Panc1 (cell line): ENCODE results near the gene MAGI2.

Experiments
- POLR2AphosphoS5 ChIP-seq: IDR thresholded peaks from 2 replicates; pipeline ENCODE4 v1.6.1; 2012; ENCODE audit warnings: mild to moderate bottlenecking, low read depth, low read length, moderate library complexity
- SIN3A ChIP-seq: IDR thresholded peaks from 2 replicates; pipeline ENCODE4 v1.6.1; 2012; ENCODE audit warnings: low read depth, mild to moderate bottlenecking, low read length, moderate library complexity, borderline replicate concordance; ENCODE audit not compliant: insufficient read depth
- TCF7L2 ChIP-seq: IDR thresholded peaks from 2 replicates; pipeline ENCODE4 v1.6.1; 2011; ENCODE audit warnings: mild to moderate bottlenecking, low read depth, low read length, inconsistent platforms
- TF ChIP-seq, protein P1 (sequence below): fragments of 450-650 bp; IDR thresholded peaks from 2 replicates; pipeline ENCODE4 v1.5.1; 2017; ENCODE audit warnings: mild to moderate bottlenecking
- TF ChIP-seq, protein P2 (sequence below), 2 experiments: IDR thresholded peaks; 2 replicates each; pipeline ENCODE4 v1.6.1; 2011 to 2012; ENCODE audit warnings: low read depth in 2 of 2, control low read depth in 1 of 2, low read length in 1 of 2, mild to moderate bottlenecking in 1 of 2, moderate library complexity in 1 of 2; ENCODE audit not compliant: insufficient read depth in 1 of 2

DNA sequence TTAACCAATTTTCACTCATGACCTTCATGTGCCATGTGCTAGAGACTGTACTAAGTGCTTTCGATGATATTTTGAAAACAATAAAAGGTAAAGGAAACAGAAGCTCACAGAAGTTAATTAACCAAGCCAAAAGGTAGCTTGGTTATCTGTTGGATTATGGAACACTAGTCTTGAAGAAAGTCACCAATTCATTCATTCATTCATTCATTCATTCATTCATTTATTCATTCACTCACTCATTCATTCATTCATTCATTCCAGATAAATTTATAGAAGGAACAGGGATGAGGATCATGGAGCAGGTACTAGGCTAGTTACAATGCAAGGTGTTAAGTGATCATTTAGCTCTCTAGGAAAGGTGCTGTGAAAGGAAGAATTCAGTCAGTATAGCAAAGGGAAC lies 322.8 kb downstream of the MAGI2 start:
- TF ChIP-seq, protein P1, sequence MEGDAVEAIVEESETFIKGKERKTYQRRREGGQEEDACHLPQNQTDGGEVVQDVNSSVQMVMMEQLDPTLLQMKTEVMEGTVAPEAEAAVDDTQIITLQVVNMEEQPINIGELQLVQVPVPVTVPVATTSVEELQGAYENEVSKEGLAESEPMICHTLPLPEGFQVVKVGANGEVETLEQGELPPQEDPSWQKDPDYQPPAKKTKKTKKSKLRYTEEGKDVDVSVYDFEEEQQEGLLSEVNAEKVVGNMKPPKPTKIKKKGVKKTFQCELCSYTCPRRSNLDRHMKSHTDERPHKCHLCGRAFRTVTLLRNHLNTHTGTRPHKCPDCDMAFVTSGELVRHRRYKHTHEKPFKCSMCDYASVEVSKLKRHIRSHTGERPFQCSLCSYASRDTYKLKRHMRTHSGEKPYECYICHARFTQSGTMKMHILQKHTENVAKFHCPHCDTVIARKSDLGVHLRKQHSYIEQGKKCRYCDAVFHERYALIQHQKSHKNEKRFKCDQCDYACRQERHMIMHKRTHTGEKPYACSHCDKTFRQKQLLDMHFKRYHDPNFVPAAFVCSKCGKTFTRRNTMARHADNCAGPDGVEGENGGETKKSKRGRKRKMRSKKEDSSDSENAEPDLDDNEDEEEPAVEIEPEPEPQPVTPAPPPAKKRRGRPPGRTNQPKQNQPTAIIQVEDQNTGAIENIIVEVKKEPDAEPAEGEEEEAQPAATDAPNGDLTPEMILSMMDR, result no peak
- TF ChIP-seq POLR2AphosphoS5 (no peak), SIN3A (no peak), TCF7L2 (no peak)
- TF ChIP-seq, protein P2, sequence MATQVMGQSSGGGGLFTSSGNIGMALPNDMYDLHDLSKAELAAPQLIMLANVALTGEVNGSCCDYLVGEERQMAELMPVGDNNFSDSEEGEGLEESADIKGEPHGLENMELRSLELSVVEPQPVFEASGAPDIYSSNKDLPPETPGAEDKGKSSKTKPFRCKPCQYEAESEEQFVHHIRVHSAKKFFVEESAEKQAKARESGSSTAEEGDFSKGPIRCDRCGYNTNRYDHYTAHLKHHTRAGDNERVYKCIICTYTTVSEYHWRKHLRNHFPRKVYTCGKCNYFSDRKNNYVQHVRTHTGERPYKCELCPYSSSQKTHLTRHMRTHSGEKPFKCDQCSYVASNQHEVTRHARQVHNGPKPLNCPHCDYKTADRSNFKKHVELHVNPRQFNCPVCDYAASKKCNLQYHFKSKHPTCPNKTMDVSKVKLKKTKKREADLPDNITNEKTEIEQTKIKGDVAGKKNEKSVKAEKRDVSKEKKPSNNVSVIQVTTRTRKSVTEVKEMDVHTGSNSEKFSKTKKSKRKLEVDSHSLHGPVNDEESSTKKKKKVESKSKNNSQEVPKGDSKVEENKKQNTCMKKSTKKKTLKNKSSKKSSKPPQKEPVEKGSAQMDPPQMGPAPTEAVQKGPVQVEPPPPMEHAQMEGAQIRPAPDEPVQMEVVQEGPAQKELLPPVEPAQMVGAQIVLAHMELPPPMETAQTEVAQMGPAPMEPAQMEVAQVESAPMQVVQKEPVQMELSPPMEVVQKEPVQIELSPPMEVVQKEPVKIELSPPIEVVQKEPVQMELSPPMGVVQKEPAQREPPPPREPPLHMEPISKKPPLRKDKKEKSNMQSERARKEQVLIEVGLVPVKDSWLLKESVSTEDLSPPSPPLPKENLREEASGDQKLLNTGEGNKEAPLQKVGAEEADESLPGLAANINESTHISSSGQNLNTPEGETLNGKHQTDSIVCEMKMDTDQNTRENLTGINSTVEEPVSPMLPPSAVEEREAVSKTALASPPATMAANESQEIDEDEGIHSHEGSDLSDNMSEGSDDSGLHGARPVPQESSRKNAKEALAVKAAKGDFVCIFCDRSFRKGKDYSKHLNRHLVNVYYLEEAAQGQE (IDR thresholded peaks at IDR 0.05; ENCODE audit: insufficient read depth in 1 of 2, low read depth in 2 of 2, low read length in 1 of 2), result no peak
